Stimulated activated CD8-positive, alpha-beta memory T cell treated with anti-CD3 and anti-CD28 coated beads, Interleukin-12 subunit alpha, Interleukin-12 subunit beta, amount 100 ng/mL, for 4 hours (primary cell): ENCODE measurements around the gene PHACTR1.

Experiments
- DNase-seq: peaks from one replicate; pipeline ENCODE4 v3.0.0-alpha.2; 2020; ENCODE audit warnings: low read depth

PHACTR1 gene

GRCh38 chr6:12803486-12803885, 86.9 kb downstream of the PHACTR1 start:
- no peak for DNase-seq

- no peak for DNase-seq
Observed at GRCh38 chr6:12804952-12805645, 88.5 kb downstream of the PHACTR1 start.

- no peak for DNase-seq
Observed at GRCh38 chr6:12806136-12806535, 89.6 kb downstream of the PHACTR1 start.

- DNase-seq: no peak
Observed at GRCh38 chr6:12806796-12807195, 90.2 kb downstream of the PHACTR1 start.

GRCh38 chr6:12811519-12811918, 95.0 kb downstream of the PHACTR1 start:
- no peak for DNase-seq

GRCh38 chr6:12813321-12813720, 96.8 kb downstream of the PHACTR1 start:
- no peak for DNase-seq

GRCh38 chr6:12814015-12814414, 97.4 kb downstream of the PHACTR1 start:
- DNase-seq: no peak

GRCh38 chr6:12815089-12815488, 98.5 kb downstream of the PHACTR1 start:
- no peak for DNase-seq

- DNase-seq: no peak
Observed at GRCh38 chr6:12815884-12816600, 99.5 kb downstream of the PHACTR1 start.

GRCh38 chr6:12818324-12818723, 101.8 kb downstream of the PHACTR1 start:
- no peak for DNase-seq

GRCh38 chr6:12823847-12824246, 107.3 kb downstream of the PHACTR1 start:
- DNase-seq: no peak

GRCh38 chr6:12826584-12826983, 110.0 kb downstream of the PHACTR1 start:
- DNase-seq: no peak

- no peak for DNase-seq
Observed at GRCh38 chr6:12827921-12828320, 111.4 kb downstream of the PHACTR1 start.

GRCh38 chr6:12832226-12832735, 115.7 kb downstream of the PHACTR1 start:
- DNase-seq: no peak

GRCh38 chr6:12836009-12836408, 119.4 kb downstream of the PHACTR1 start:
- DNase-seq: no peak

GRCh38 chr6:12841619-12842018, 125.1 kb downstream of the PHACTR1 start:
- DNase-seq: no peak

- no peak for DNase-seq
Observed at GRCh38 chr6:12842114-12842513, 125.5 kb downstream of the PHACTR1 start.

GRCh38 chr6:12842658-12843057, 126.1 kb downstream of the PHACTR1 start:
- DNase-seq: no peak

- no peak for DNase-seq
Observed at GRCh38 chr6:12844284-12845223, 128.0 kb downstream of the PHACTR1 start.

- DNase-seq: no peak
Observed at GRCh38 chr6:12845224-12846004, 128.8 kb downstream of the PHACTR1 start.

GRCh38 chr6:12848964-12849808, 132.6 kb downstream of the PHACTR1 start:
- no peak for DNase-seq
